NCI-H1105 (cell line): ENCODE measurements around the gene TMEM131.
"Not testable (repeated sequence)": the region's sequence is repeated elsewhere in the genome, so short reads cannot be mapped to it uniquely, and the experiment has no call there.

ENCODE experiments used
- DNase-seq: peaks from one replicate; lab custom pipeline; 2025; lab: John Stamatoyannopoulos, UW

The TMEM131 gene

DNA sequence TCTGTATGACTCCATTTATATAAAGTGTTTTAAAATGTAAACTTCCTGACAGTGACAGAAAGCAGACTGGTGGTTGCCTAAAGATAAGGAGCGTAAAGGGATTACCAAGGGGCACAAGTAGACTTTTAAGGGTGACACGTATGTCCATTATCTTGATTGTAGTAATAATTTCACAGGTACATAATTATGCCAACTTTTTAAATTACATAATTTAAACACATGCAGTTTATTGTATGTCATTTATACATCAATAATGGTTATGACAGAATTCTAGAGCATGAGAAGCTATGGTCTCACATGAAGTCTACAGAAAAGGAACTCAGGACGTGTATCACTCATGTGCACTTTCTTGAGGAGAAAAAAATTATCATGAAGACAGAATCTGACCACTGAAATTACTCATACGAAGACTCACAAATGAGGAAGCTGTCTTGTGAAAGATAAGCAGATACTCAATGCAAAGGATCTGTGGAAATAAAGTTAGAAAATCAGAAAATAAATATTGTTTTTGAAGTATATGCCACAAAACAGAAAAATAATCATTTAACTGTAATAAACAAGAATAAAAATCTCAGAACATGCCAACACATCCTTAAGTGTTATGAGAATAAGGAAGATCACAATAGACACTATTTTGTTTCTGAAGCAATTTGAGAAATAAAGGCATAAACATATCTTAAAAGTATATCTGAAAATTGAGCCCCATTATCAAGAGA lies 84.4 kb downstream of the TMEM131 start:
- DNase-seq = no peak

DNA sequence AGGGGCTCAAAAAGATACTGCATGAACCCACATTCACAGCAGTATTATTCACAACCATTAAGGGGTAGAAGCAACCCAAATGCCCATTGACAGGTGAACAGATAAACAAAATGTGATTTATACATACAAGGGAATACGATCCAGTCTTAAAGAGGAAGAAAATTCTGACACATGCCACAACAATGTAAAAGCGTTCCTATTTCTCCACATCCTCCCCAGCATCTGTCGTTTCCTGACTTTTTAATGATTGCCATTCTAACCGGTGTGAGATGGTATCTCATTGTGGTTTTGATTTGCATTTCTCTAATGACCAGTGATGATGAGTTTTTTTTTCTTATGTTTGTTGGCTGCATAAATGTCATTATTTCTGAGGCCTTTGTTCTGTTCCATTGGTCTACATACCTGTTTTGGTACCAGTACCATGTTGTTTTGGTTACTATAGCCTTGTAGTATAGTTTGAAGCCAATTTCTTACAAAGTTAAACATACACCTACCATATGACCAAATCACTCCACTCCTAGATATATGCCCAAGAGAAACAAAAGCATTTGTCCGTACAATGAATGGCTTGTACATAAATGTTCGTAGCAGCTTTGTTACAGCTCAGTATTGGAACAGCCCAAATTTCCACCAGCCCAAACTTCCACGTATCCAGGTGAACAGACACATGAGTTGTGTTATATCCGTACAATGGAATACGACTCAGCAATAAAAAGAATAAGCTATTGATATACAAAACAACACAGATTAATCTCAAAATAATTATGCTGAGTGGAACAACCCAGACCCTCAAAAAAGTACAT lies 85.1 kb downstream of the TMEM131 start:
- DNase-seq = no peak

DNA sequence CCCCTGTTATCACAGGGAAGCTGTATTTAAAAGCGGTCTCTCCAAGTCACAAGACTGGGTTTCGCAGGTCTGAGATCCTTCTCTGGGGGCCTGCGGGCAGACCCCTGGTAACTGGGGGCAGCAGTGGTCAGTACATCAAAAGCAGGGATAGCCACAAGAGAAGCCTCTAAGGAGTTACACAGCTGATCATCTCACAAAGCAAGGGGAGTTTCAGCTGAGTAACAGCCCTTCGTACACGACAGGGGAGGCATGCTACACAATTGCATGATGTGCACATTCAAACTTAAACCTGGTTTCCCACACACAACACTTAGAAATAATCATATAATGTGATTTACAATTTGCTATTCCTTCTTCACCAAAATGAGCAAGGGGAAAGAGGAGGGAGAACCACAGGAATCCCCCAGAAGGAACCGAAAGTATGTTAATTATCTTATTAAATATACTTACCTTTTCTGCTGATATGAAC lies 87.5 kb downstream of the TMEM131 start:
- DNase-seq = no peak

DNA sequence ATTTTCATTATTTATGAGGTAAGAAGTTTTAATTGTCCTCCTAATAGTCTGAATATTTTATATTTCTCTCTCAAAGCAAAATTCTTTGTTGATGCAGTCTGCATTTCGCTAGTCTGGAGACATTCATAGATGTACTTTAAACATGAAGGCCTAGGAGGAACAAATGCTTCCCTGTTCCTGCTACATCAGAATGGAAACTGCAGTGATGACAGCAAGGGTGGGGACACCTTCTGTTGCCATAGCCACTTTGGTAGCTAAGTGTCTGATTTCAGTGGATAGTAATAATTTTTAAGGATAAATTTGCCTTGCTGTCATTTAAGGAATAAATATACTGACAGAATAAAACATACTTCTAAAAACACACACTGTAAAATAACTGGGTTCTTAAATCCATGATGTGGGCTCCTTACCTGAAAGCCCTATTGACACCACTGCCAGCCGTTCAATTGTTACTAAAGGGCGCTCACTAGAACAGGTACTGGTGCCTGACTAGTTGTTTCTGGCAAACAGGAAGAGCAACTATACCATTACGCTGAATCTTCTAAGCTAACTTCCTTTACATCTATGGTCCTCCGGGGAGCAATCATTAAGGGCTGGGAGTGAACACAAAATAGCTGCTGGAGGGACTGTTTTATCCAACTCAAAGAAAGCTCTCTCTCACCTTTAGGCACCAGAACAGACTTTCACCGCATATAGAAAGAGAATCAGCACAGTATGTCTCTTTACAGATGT lies 88.2 kb downstream of the TMEM131 start:
- no peak for DNase-seq

DNA sequence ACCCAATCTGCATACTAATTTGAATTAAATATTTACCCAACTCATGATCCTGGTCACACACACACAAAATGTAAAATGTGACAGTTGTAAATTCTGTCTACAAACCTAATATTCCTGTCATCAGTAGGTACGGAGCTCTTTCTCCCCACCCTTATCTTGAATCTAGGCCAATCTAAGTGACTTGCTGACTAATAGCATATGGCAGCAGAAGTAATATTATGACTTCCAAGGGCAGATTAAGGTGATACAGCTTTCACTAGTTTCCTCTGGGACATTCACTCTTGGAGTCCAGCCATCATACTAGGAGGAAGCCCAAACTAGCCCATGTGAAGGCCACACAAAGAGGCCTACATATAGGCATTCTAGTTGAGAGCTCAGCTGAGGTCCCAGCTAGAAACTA lies 89.4 kb downstream of the TMEM131 start:
- DNase-seq = no peak

DNA sequence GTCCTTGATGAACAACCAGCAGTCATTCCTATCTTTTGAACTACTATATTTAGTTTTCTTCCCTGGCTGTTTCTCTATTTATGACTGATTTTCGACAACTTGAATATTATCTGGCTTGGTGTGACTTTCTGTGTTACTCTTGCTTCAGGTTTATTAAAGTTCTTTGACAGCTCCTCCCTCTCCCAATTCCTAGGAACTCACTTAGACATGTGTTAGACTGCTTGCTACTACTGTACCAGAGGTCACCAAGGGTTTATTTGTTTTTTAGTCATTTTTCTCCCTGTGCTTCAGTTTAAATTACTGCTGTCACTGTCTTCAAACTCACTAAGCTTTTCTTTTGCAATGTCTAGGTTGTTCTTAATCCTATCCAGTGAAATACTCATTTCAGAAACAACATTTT lies 90.5 kb downstream of the TMEM131 start:
- DNase-seq = no peak

DNA sequence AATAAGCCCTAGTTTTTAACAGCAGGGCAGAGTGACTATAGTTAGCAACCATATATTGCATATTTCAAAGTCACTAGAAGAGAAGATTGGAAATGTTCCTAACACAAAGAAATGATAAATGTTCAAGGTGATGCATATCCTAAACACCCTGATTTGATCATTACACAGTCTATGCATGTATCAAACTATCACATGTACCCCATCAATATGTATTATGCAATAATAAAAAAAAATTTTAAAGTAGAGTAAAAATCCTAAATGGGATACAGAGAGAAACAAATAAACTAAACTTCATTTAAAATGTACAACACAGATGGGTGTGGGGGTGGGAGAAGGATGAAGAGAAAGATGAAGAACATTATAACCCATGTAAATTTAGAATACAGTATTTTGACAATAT lies 93.9 kb downstream of the TMEM131 start:
- no peak for DNase-seq

DNA sequence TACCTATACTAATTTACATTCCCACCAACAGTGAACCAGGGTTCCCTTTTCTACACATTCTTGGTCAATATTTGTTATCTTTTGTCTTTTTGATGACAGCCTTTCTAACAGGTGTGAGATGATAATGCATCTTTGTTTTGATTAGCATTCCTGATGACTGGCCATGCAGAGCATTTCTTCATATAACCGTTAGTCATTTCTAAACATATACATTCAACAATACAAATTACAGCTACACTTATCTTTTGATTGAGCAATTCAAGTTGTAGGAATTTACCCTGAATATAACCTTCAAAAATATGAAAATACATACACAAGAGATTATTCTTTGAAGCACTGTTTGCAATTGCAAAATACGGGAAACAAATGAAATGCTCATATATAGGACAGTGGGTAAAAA lies 94.9 kb downstream of the TMEM131 start:
- no peak for DNase-seq

DNA sequence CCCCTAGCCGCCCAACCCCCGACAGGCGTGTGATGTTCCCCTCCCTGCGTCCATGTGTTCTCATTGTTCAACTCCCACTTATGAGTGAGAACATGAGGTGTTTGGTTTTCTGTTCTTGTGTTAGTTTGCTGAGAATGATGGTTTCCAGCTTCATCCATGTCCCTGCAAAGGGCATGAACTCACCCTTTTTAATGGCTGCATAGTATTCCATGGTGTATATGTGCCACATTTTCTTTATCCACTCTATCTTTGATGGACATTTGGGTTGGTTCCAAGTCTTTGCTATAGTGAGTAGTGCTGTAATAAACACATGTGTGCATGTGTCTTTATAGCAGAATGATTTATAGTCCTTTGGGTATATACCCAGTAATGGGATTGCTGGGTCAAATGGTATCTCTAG lies 102.7 kb downstream of the TMEM131 start:
- not testable (repeated sequence) for DNase-seq

DNA sequence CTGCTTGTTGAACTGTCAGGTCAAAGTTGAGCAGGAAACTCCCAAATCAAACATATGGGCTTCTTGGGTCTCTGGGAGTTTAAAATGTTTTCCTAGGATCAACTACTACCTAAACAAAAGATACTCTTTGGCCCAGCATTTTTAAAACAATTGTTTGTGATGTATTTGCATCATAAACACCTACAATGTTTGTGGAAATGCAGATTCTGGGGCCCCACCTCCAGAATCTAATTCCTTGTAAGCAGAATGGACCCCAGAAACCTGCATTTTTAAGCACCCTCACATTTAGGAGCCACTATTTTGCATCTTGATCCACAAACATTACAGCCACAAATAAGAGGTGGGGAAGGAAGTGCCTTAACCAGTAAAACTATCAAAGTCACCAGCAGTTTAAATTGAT lies 104.1 kb downstream of the TMEM131 start:
- no peak for DNase-seq

DNA sequence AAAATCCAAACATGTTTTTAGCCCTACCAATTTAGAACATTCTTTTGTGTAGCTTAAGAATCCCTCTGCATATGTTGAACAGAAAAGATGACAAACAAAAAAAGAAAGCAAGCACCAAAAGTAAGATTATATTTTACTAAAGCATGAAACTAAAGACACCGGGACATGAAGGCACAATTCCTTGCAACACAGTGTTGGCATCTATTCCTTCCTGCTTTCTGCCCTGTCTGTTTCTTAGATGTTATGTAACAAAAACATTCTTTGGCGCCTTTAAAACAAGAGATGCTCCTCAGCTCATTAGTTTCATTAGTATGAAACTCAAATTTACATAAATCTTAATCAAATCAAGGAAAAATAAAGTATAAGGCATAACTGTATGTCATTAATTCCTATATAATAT lies 106.6 kb downstream of the TMEM131 start:
- no peak for DNase-seq

DNA sequence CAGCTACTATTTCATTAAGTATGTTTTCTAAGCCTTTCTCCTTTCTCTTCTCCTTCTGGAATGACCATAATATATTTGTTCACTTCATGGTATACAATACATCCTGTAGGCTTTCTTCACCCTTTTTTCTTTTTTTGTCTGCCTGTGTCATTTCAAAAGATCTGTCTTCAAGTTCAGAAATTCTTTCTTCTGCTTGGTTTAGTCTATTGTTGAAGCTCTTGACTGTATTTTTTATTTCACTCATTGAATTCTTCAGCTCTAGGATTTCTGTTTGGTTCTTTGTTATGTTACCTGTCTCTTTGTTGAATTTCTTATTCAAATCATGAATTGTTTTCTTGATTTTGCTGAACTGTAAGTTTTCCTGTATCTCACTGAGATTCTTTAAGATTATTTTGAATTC lies 109.9 kb downstream of the TMEM131 start:
- no peak for DNase-seq

DNA sequence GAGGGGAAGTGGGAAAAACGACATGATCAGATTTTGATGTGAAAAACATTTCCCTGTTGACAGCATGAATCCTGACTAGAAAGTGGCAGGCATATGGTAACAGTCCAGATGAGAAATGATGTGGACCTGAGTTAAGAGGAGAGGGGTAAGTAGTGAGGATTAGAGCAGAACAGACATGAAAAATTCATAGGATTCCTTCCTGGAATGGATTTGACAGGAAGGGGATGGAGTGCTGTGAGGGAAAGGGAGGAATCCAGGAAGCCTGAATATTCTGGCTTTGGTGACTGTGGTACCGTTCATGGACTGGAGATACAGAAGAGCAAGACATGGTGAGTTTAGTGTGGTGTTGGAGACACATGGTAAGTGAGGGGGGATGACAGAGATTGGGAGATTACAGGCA lies 115.4 kb downstream of the TMEM131 start:
- no peak for DNase-seq

DNA sequence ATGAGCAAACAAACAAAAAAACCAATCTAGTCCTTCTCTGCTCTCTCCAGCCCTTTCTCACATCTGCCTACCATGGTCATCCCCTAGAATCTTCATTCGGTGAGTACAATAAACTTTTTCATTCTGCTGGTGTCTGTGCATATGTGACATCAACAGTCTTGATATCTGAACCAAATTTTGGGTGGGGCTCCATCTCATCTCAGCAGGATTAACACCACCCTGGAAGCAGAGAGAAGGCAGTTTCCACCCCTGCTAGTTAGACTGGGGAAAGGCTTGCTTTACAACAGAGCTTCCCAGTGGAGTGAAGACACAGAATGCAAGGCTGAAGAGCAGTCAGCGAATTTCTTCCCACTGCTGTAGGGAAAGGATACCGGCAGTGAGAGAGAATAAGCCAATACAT lies 116.9 kb downstream of the TMEM131 start:
- DNase-seq = no peak

DNA sequence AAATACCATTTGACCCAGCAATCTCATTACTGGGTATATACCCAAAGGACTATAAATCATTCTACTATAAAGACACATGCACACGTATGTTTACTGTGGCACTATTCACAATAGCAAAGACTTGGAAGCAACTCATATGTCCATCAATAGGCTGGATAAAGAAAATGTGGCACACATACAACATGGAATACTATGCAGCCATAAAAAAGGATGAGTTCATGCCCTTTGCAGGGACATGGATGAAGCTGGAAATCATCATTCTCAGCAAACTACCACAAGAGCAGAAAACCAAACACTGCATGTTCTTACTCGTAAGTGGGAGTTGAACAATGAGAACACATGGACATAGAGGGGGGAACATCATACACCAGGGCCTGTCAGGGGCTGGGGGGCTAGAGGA lies 117.4 kb downstream of the TMEM131 start:
- DNase-seq = not testable (repeated sequence)

DNA sequence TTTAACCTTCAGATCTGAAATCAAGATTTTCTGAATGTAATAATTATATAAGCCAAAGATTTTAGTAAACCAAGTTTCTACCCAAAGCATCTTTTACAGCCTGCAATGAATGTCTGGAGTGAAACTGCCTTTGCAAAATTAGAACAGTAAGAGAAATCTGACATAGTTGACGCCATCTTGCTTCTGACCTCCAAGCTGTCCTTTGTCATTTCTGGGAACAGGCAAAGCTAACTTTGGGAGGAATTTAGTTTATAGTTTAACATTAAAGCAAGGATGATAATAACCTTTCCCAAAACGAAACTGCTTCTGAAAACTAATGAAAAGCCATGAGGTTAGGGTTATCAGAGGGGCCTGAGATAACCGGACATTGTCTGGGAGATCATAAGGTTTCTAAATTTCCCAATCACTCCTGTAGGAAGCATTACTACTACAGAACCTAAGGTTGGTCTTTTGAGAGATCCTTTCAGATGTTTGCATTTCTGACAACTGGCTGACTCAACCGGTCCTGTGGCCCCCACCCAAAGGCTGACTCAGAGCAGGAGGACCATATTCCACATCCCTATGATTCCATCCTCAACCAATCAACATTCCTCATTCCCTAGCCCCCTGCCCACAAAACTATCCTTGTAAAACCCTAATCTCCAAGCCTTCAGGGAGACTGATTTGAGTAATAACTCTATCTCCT lies 124.5 kb downstream of the TMEM131 start:
- DNase-seq = no peak

DNA sequence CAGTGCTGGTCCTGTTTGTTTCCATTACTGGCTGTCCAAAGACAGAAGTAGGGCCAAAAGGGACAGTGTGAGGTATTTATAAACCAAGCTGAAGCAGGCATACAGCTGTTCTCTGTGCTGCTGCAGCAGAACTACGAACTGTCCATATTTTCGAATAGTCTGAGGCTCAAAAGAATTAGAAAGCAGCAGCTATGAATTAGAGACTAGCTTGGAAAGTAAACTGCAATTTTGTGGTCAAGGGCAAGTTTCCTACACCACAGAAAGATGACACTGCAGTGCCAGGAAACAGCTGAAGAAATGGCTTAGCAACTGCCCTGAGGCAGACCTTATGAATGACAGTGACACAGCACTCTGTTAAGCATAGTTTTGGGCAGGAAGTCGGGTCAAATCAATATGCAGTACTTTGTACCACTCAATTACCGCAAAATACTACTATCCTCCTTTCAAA lies 125.3 kb downstream of the TMEM131 start:
- no peak for DNase-seq

DNA sequence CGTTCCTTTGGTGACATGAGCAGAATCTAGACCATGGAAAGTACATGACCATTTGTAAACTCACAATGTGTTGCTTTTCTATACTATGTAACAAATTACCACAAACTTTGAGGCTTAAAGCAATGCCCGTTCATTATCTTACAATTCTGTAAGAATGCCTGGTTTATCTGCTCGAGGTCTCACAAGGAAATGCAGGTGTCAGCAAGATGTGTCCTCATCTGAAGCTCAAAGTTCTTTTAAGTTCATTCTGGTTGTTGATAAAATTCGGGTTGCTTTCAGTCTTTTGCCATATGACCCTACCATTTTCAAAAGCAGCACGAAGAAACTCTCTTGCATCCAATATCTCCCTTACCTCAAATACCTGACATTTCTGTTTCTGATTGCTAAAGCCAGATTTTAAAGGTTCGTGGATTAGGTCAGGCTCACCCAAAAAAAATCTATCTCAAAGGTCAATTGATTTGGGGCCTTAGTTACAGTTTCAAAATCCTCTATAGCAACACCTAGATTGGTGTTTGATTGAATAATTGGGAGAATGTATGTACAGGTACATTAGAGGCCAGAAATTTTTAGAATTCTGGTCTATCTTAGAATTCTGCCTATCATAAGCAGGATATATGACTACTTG lies 125.9 kb downstream of the TMEM131 start:
- no peak for DNase-seq

DNA sequence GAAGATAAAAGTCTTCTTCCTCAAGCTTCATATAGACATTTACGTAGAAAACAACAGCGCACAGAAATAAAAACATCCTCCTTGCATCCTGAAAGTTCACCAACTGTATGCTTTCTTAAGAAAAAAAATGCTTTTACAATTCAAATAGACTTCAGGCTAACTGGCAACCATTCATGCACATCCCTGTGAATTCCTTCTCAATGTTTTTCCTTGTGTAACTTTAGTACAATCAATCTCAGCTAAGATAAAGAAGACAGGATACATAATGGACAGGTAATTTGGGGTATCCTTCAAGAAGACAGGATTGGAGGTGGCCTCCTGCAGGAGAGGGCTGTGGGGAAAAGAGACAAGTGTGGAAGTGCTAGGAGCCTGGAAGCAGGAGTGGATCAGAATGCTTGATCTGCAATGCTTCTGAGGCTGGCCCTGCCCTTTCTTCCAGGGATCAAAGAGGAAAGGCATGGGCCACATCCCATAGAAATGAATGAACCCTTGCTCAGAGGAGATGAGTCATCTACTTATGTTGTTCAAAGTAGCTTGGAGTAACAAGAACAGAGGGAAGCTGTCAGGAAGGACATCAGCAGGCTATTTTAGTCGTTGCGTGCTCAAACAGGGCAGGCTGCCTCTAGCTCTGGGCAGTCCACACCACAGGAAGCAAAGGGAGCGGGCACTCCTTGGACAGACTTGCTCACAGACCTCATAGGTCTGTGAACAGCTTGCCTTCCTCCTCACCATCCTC lies 126.6 kb downstream of the TMEM131 start:
- DNase-seq = no peak

DNA sequence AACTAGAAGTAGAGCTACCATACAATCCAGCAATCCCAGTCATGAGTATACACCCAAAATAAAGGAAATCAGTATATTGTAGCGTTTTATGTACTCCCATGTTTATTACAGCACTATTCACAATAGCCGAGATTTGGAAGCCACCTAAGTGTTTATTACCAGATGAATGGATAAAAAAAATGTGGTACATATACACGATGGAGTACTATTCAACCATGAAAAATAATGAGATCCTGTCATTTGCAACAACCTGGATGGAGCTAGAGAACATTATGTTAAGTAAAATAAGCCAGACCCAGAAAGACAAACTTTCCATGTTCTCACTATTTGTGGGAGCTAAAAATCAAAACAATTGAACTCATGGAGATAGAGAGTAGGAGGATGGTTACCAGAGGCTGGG lies 131.9 kb downstream of the TMEM131 start:
- DNase-seq = no peak

DNA sequence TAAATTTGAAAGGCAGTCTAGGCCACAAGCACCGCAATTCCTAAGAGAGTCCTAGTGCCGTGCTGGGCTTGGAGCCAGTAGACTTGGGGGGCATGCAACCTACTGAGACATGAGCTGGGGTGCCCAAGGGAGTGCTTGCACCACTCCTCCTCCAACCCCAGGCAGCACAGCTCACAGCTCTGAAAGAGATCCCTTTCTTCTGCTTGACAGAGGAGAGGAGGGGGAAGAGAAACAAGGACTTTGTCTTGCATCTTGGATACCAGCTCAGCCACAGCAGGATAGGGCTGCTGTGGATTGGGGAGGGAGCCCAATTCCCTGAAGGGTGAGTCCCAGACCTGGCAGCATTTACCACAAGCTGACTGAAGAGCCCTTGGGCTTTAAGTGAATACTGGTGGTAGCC lies 134.6 kb downstream of the TMEM131 start:
- no peak for DNase-seq
